HFF-Myc (cell line): ENCODE results near the gene BBIP1.
"Not testable (repeated sequence)": the region's sequence is repeated elsewhere in the genome, so short reads cannot be mapped to it uniquely, and the experiment has no call there.

Source experiments
- DNase-seq: peaks from one replicate; pipeline ENCODE4 v3.0.0-alpha.2; 2011; ENCODE audit warnings: low read depth; ENCODE audit errors: extremely low read depth
- H3K4me3 ChIP-seq: replicated peaks from 2 replicates; pipeline ENCODE4 v1.5.1; 2011; ENCODE audit warnings: low read depth, mild to moderate bottlenecking, control low read depth, low read length
- TF ChIP-seq, protein P1 (sequence below): IDR thresholded peaks from 2 replicates; pipeline ENCODE4 v1.5.1; 2012; ENCODE audit warnings: mild to moderate bottlenecking, low read depth, low read length, control low read depth; ENCODE audit errors: missing control alignments

BBIP1 gene

DNA sequence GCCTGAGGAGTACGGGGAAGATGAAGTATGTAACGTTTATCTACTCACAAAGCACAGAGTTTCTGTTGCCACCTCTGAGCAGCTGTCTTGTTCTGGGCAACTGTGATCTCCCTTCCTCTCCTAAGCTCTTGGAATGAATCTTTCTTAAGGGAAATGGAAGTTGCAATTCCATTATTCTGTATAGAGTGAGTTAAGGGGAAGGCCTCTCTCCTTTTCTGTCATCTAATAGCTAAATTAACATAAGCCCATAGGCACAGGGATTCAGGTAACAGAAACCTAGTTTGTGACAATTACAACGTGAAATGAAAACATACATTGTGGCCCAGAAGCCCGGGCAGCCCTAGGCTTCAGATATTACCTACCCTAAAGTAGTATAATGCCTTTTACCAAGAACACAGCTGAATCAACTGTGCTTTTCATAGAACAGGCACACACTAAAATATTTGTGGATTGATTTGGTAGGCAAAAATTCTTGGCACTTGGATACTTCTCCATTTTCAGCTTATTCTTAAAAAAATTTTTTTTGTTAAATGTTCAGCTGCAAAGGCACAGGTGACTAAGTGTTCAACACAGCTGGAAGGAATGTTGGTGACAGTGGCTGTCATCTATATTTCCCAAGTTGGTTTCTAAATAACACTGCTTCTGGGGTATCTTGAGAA is 51.0 kb downstream of the BBIP1 start:
- no peak for DNase-seq
- TF ChIP-seq, protein P1, sequence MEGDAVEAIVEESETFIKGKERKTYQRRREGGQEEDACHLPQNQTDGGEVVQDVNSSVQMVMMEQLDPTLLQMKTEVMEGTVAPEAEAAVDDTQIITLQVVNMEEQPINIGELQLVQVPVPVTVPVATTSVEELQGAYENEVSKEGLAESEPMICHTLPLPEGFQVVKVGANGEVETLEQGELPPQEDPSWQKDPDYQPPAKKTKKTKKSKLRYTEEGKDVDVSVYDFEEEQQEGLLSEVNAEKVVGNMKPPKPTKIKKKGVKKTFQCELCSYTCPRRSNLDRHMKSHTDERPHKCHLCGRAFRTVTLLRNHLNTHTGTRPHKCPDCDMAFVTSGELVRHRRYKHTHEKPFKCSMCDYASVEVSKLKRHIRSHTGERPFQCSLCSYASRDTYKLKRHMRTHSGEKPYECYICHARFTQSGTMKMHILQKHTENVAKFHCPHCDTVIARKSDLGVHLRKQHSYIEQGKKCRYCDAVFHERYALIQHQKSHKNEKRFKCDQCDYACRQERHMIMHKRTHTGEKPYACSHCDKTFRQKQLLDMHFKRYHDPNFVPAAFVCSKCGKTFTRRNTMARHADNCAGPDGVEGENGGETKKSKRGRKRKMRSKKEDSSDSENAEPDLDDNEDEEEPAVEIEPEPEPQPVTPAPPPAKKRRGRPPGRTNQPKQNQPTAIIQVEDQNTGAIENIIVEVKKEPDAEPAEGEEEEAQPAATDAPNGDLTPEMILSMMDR = no peak
- no peak overlapping the region for H3K4me3 ChIP-seq

DNA sequence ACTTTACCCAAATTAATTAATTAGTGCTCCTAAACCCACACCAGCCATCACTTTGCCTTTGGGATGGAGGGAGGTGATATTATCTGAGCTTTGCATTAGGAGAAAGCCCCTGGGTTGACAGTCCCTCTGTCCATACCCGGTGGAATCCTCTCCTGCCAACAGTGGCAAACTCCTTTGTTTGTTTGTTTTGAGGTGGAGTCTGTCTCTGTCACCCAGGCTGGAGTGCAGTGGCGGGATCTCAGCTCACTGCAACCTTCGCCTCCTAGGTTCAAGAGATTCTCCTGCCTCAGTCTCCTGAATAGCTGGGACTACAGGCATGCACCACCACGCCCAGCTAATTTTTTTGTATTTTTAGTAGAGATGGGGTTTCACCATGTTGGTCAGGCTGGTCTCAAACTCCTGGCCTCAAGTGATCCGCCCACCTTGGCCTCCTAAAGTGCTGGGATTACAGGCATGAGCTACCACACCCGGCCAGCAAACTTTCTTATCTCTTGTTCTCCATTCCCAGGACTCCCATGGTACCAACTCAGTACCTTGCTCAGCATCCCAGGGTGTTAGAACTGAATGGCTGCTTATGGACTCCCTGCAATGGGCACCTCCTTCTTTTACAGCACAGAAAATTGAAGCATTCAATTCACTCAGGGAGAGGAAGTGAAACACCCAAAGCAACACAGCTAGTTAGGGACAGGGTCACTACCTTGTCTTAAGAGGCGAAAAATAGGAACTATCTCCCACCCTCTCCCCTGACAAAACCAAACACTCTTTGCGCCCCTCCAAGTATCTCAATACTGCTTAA is 51.8 kb downstream of the BBIP1 start:
- DNase-seq, H3K4me3 ChIP-seq: not testable (repeated sequence)

DNA sequence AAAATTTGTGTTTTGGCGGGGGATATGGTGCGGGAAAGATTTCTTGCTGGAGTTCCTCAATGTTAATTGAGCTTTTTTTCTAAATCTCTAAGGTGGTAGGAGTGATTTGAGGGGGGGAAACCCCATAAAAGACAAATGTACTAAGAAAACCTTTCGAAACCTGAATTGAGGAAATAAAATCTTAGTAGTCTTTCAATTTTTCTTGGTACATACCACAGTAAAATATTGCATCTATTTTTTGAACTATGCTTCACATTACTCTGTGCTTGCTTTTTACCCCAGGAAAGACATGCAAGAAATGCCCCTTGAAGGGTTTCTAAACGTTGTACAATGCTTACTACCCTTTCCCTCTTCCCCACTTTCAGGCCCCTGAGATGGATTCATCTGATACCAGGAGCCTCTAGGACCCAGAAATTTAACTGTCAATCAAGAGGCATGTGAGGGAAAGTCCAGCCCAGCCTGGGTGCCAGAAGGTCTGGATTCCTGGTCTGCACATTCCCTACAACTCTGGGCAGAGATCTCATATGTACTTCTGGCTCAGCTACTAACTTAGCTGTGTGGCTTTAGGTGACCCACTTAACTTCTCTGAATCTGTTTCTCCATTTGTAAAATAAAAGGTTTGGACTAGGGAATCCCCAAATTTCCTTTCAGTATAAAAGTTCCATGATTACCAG is 53.0 kb downstream of the BBIP1 start:
- DNase-seq = no peak
- no peak overlapping the region for H3K4me3 ChIP-seq
- TF ChIP-seq, protein P1 = no peak

DNA sequence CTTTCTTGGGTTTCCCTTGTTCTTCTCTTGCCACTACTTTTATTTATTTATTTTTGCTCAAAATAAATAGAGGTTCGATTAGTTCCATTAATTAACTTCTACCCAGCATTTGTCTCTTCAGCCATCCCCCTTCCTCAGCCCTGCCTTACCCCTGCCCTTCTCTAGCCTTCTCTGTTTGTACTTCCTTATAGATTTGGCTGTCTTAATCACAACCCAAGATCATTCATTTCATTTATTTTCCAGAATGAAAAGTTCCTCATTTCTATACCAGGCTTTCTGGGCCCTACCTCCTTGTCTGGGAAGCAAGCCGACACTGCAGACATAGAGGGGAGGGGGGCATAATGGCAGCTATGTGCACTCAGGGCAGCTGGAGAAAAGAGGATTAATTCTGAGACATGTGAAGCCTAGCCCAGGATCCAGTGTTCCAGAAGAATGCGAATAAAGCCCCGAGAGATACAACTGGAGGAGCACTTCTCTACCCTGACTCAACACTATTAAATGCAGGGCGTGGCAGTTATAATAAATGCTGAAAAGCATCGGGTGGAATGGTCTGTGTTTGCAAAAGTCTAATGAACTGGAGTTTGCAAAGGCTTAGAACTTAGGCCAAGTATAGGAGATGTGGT is 53.7 kb downstream of the BBIP1 start:
- no peak for DNase-seq
- TF ChIP-seq, protein P1 = no peak
- no peak overlapping the region for H3K4me3 ChIP-seq

DNA sequence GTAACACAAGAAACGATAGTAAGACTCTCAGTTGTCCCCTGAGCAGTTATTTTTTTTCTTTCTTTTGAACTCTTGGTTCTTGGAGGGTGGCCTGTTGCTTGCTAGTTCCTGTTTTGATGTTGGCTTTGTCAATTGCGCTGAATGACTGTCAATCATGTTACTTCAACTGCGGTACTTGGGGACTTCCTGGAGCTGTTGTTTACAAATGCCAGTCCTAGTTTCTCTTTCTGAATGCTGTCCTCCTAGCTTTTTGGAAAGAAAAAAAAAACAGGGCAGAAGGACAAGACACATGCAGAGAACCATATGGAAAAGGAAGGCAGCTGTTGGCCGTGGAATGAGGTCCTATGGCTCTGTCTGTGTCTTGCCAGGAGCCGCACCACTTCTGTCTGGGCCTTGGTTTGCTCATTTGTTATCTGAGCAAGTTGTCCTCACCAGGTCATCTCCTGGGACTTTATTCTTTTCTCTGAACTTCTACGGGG is 54.3 kb downstream of the BBIP1 start:
- DNase-seq = no peak
- TF ChIP-seq, protein P1 = no peak
- H3K4me3 ChIP-seq = no peak overlapping the region

DNA sequence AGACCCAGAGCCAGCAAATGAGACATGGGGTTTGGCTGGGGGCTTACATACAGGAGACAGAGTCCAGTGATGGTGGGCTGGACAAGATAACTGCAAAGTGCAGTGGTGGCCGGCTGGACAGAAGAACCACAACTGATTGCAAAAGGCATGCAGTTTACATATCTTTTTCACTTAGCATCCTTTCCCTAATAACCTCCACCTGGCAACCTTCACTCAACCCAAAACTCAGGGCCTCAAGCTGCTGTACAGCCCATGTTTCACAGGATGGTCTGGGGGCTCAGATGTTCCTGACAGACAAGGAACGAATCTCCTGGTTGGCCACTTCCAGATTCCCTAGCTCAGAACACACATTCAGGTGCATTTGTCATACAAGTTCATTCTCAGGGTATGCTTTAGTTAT is 55.0 kb downstream of the BBIP1 start:
- no peak overlapping the region for H3K4me3 ChIP-seq
- TF ChIP-seq, protein P1 = no peak
- no peak for DNase-seq
